Measurements from ENCODE around the gene GLIPR2.

DNA sequence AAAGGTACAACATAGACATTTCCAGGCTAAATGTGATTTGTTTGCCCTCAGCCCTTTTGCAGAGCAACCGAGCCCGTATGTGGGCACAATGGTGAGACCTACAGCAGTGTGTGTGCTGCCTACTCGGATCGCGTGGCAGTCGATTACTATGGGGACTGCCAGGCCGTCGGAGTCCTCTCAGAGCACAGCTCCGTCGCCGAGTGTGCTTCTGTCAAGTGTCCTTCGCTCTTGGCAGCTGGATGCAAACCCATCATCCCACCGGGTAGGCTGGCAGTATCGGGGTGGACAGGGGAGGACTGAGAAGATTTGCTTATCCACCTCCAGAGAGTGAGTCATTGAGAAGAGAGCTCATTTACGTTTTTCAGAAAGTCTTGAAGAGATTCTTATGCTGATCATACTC is 17.8 kb upstream of the GLIPR2 start:
- TF ChIP-seq GATA3 (IDR thresholded peaks at IDR 0.05; ENCODE audit: low read depth, low read length) (no peak), GATA2 (IDR thresholded peaks at IDR 0.05; ENCODE audit: low read depth, low read length) (no peak)
